ENCODE data around the gene PAXIP1.
"Not testable (repeated sequence)": the region's sequence is repeated elsewhere in the genome, so short reads cannot be mapped to it uniquely, and the experiment has no call there.

The PAXIP1 gene

DNA sequence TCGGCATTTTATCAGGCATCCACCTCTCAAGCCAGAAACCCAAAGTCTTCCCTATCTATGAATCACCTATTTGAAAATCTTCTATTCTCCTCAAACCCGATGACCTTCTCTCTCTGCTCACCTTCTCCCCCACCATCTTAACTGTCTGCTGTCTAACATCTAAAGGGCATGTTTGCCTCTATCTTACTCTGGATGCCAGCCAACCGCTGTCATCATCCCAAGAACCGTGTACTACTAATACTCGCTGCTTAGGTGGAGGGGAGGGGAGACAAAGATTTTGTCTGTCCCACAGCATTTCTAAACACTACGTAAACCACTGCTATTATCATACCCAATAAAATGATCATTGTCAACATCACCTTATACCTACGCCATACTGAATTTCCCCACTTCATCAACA is 29.5 kb downstream of the PAXIP1 start:
- no peak overlapping the region for H3K4me3 Mint-ChIP-seq
- H3K27ac Mint-ChIP-seq = no peak overlapping the region
- H3K27me3 Mint-ChIP-seq = no peaks in the 10 kb centered on the region
- no peaks in the 10 kb centered on the region for H3K9me3 Mint-ChIP-seq
- H3K4me1 Mint-ChIP-seq = peaks cover 34% of the 10 kb centered on the region
- peaks cover 22% of the 10 kb centered on the region for H3K36me3 Mint-ChIP-seq

DNA sequence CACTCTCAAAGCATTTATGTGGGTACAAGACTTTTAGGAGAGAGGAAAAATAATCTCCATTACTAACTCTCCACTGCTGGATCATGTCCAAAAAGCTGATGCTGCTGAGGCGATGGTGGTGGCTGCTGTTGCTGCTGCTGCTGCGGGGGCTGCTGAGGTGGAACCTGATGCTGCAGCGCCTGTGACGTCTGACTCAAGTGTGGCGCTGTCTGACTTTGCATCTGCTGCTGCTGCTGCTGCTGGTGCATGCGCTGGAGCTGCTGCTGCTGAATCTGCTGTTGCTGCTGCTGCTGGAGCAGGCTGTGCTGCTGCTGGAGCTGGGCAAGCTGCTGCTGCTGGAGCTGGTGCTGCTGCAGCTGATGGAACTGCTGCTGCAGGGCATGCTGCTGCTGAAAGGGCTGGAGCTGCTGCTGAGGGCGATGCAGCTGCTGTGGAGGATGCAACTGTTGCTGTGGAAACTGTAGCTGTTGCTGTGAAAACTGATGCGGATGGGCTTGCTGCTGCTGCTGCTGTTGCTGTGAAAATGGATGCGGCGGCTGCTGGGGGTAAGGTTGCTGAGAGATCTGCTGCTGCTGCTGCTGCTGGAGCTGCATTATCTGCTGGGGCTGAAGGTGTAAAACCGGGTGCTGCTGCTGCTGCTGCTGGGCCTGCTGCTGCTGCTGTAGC is 34.5 kb downstream of the PAXIP1 start:
- Mint-ChIP-seq H3K9me3 (no peaks in the 10 kb centered on the region), H3K36me3 (peaks cover 14% of the 10 kb centered on the region), H3K27ac (no peak overlapping the region), H3K4me3 (no peak overlapping the region), H3K4me1 (peaks cover 21% of the 10 kb centered on the region), H3K27me3 (no peaks in the 10 kb centered on the region)

GRCh38 chr7:154967401-154967955 is 35.4 kb downstream of the PAXIP1 start:
- H3K36me3 Mint-ChIP-seq = peaks cover 14% of the 10 kb centered on the region
- H3K4me1 Mint-ChIP-seq = peaks cover 14% of the 10 kb centered on the region
- no peak overlapping the region for H3K27ac Mint-ChIP-seq

GRCh38 chr7:154965014-154965413 is 37.9 kb downstream of the PAXIP1 start:
- peaks cover 4% of the 10 kb centered on the region for H3K4me1 Mint-ChIP-seq
- peaks cover 21% of the 10 kb centered on the region for H3K36me3 Mint-ChIP-seq
- no peak overlapping the region for H3K27ac Mint-ChIP-seq
- no peaks in the 10 kb centered on the region for H3K27me3 Mint-ChIP-seq
- H3K9me3 Mint-ChIP-seq = no peaks in the 10 kb centered on the region
- H3K4me3 Mint-ChIP-seq = no peak overlapping the region

More at GRCh38 chr7:154967401-154967955, 35.4 kb downstream of the PAXIP1 start:
- no peak overlapping the region for H3K4me3 Mint-ChIP-seq
- no peaks in the 10 kb centered on the region for H3K9me3 Mint-ChIP-seq
- H3K27me3 Mint-ChIP-seq = no peaks in the 10 kb centered on the region

DNA sequence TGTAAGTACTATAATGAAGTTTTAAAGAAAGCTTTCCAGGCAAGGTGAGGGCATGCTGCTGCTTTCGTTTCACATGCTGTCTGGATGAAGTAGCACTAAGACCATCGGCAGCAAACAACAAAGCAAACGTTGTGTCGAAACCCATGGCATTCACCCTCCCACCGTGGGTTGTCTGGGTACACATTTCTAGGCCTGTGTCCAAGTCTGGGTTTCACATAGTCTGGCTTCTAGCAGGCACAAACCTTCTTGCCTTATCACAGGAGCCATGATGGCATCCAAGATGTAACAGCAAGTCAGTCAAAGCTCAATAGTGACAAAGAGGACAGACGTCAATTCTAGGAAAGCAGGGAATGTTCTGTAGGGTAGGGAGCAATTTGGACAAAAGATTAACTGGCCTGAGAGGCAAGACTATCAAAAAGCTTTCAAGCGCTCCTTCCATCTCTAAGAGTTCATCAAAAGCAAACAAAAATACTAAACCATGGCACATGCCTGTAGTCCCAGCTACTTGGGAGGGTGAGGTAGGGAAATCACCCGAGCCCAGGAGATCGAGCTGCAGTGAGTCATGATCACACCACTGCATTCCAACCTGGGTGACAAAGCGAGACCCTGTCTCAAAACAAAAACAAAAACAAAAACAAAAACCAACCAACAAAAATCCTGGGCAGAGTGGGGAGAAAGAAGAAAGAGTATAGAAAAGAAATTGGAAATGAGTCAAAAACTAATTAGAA is 42.7 kb downstream of the PAXIP1 start:
- Mint-ChIP-seq H3K27ac (peak overlapping the region; percentile 31), H3K9me3 (no peaks in the 10 kb centered on the region), H3K27me3 (no peaks in the 10 kb centered on the region), H3K4me3 (no peak overlapping the region), H3K4me1 (no peaks in the 10 kb centered on the region), H3K36me3 (peaks cover 12% of the 10 kb centered on the region)

- peaks cover 12% of the 10 kb centered on the region for H3K36me3 Mint-ChIP-seq
Observed at GRCh38 chr7:154956427-154956826, 46.5 kb downstream of the PAXIP1 start.

DNA sequence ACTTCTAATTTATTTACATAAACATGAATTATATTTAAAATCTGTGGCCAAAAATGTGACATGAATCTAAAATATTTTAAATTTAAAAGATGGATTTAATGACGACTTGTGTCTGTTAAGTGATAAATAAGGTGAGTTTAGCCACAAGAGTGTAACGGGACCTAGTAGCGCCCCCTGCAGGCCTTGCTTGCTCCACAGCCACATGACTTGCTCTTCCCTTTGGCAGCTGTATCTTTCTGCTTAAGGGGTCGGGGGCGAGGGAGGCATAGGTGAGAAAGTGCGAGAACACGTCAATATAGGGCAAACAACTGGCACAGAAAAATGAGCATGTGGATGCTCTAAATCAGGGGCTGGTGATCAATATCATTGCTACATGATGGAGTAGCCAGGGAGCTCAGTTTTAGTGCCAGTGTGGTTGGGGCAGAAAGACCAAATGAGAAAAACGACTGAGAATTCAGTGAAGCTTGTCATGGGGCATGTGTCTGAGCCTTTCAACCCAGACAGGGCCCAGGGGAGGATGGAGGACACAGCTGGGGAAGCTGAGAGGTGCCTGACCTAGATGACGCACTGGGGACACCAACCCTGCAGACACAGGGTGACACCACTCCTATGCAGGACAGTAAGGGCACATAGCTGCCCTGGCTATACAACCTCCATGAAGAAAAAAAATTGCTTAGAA is 49.8 kb downstream of the PAXIP1 start:
- no peak overlapping the region for H3K27ac Mint-ChIP-seq
- no peaks in the 10 kb centered on the region for H3K4me1 Mint-ChIP-seq
- no peaks in the 10 kb centered on the region for H3K9me3 Mint-ChIP-seq
- no peaks in the 10 kb centered on the region for H3K27me3 Mint-ChIP-seq
- H3K4me3 Mint-ChIP-seq = no peak overlapping the region
- H3K36me3 Mint-ChIP-seq = peaks cover 9% of the 10 kb centered on the region

More at GRCh38 chr7:154956427-154956826, 46.5 kb downstream of the PAXIP1 start:
- Mint-ChIP-seq H3K4me1 (no peaks in the 10 kb centered on the region), H3K9me3 (no peaks in the 10 kb centered on the region), H3K27me3 (no peaks in the 10 kb centered on the region), H3K4me3 (no peak overlapping the region), H3K27ac (no peak overlapping the region)

DNA sequence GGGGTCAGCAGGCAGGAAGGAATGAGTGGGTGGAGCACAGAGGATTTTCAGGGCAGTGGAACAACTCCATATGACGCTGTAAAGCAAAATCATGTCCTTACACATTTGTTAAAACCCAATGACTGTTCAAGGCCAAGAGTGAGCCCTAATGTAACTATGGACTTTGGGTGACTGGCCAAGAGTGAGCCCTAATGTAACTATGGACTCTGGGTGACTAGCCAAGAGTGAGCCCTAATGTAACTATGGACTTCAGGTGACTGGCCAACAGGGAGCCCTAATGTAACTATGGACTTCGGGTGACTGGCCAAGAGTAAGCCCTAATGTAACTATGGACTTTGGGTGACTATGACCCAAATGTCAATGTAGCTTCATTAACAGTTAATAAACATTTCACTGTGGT is 52.0 kb downstream of the PAXIP1 start:
- Mint-ChIP-seq H3K36me3 (peaks cover 9% of the 10 kb centered on the region), H3K4me1 (no peaks in the 10 kb centered on the region), H3K4me3 (no peak overlapping the region), H3K9me3 (no peaks in the 10 kb centered on the region), H3K27me3 (no peaks in the 10 kb centered on the region), H3K27ac (no peak overlapping the region)

GRCh38 chr7:154947604-154948003 is 55.3 kb downstream of the PAXIP1 start:
- no peaks in the 10 kb centered on the region for H3K27me3 Mint-ChIP-seq
- peaks cover 6% of the 10 kb centered on the region for H3K36me3 Mint-ChIP-seq
- H3K4me1 Mint-ChIP-seq = no peaks in the 10 kb centered on the region
- H3K9me3 Mint-ChIP-seq = no peaks in the 10 kb centered on the region
- H3K4me3 Mint-ChIP-seq = no peak overlapping the region
- H3K27ac Mint-ChIP-seq = no peak overlapping the region

DNA sequence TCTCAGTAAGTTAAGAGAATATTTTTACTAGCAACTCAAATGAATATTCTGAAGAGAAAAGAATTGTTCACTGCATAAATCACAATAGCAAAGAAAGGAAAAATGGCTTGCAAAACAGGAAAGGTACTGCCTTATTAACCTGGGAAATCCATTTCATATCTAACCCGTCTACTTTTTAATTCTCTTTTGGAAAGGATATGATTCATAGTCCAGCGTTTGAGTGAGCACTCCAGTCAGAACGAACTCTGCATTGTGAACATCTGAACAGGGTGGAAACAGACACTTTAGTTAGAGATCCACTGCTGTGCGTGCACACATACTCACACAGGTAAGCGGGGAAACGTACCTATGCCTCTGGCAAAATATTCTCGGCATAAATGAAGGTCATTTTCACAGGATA is 56.8 kb downstream of the PAXIP1 start:
- Mint-ChIP-seq H3K4me1 (no peaks in the 10 kb centered on the region), H3K27ac (no peak overlapping the region), H3K36me3 (peaks cover 6% of the 10 kb centered on the region), H3K9me3 (no peaks in the 10 kb centered on the region), H3K4me3 (no peak overlapping the region), H3K27me3 (no peaks in the 10 kb centered on the region)

GRCh38 chr7:154943906-154944305 is 59.0 kb downstream of the PAXIP1 start:
- Mint-ChIP-seq H3K36me3 (peaks cover 5% of the 10 kb centered on the region), H3K9me3 (no peaks in the 10 kb centered on the region), H3K4me1 (peaks cover 8% of the 10 kb centered on the region), H3K27ac (no peak overlapping the region), H3K27me3 (no peaks in the 10 kb centered on the region), H3K4me3 (no peak overlapping the region)

GRCh38 chr7:154942691-154943090 is 60.2 kb downstream of the PAXIP1 start:
- Mint-ChIP-seq H3K4me1 (peaks cover 12% of the 10 kb centered on the region), H3K36me3 (peaks cover 3% of the 10 kb centered on the region), H3K27ac (no peak overlapping the region), H3K4me3 (no peak overlapping the region), H3K9me3 (no peaks in the 10 kb centered on the region), H3K27me3 (no peaks in the 10 kb centered on the region)

DNA sequence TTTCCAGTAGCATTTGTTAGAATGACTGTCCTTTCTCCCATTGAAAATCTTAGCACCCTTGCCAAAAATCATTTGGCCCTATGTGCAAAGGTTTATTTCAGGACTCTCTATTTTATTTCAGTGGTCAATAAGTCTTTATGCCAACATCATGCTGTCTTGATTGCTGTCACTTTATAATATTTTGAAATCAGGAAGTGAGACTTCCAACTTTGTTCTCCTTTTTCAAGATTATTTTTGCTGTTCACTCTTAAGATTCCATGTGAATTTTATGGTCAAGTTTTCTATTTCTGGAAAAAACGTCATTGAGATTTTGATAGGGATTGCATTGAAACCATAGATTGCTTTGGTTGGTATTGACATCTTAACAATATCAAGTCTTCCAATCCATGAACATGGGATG is 65.1 kb downstream of the PAXIP1 start:
- H3K27ac Mint-ChIP-seq = no peak overlapping the region
- H3K4me3 Mint-ChIP-seq = no peak overlapping the region
- peaks cover 22% of the 10 kb centered on the region for H3K36me3 Mint-ChIP-seq
- H3K9me3 Mint-ChIP-seq = no peaks in the 10 kb centered on the region
- peaks cover 20% of the 10 kb centered on the region for H3K4me1 Mint-ChIP-seq
- H3K27me3 Mint-ChIP-seq = no peaks in the 10 kb centered on the region

GRCh38 chr7:154934353-154934952 is 68.5 kb downstream of the PAXIP1 start:
- H3K27ac Mint-ChIP-seq, H3K4me3 Mint-ChIP-seq, H3K27me3 Mint-ChIP-seq, H3K9me3 Mint-ChIP-seq: not testable (repeated sequence)
- Mint-ChIP-seq H3K36me3 (peaks cover 20% of the 10 kb centered on the region), H3K4me1 (peaks cover 41% of the 10 kb centered on the region)

DNA sequence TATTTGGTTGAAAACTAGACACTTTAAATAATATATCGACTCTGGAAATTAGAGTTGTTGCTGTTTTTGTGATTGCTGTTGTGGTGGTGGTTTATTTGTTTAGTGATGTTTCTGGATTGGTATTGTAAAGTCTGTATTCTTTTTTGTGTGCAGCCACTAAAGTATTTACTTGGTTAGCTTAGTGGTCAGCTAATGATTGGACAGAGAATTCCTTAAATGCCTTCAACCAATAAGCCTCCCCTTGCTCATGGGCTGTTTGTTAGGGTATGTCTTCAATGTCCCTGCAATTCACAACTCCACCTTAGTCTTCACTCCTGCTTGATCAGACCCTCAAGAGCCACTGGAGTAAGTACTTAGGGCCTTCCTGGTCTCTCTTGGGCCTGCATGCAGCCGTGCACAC is 71.0 kb downstream of the PAXIP1 start:
- Mint-ChIP-seq H3K36me3 (peaks cover 20% of the 10 kb centered on the region), H3K4me1 (peaks cover 42% of the 10 kb centered on the region), H3K27ac (no peak overlapping the region)

More for the DNA sequence above, 71.0 kb downstream of the PAXIP1 start:
- H3K4me3 Mint-ChIP-seq = peak overlapping the region; percentile 53
- H3K9me3 Mint-ChIP-seq = no peaks in the 10 kb centered on the region
- H3K27me3 Mint-ChIP-seq = no peaks in the 10 kb centered on the region

All from activated naive CD4-positive, alpha-beta T cell treated with anti-CD3 and anti-CD28 coated beads, Interleukin-2, amount 50 U/mL, for 24 hours (primary cell).